PC-9 (cell line): ENCODE data around the gene TREX2. TPM values are rescaled to one million over a fixed set of nuclear protein-coding genes. Genes with fewer than 3 reads are reported as not detected.

Experiments used
- BruUV-seq: library from RNA; stranded (reverse); fragments of 400-500 nt; replicated peaks from 2 replicates; lab custom pipeline; 2021; lab: Mats Ljungman, UMichigan
- CTCF ChIA-PET: fragments of 300-600 bp; sonication (Branson Sonifier 250); formaldehyde crosslinking; loops from one replicate; lab custom pipeline; 2022; ENCODE audit warnings: antibody characterized with exemption; lab: Charles Lee
- POLR2A ChIA-PET: fragments of 300-600 bp; sonication (Branson Sonifier 250); formaldehyde crosslinking; loops from one replicate; lab custom pipeline; 2022; ENCODE audit warnings: antibody characterized with exemption; ENCODE audit not compliant: unreplicated experiment; lab: Charles Lee
- DNase-seq, 2 experiments: peaks; one replicate each; pipeline versions ENCODE4 v3.0.0 to v3.0.0-alpha.2; 2015 to 2022; ENCODE audit warnings: mixed read lengths in 1 of 2
- H2AFZ ChIP-seq: fragments of 200-600 bp; sonication (generic); 2 replicates; pipeline ENCODE4 v1.8.1; 2017; ENCODE audit warnings: antibody characterized with exemption
- H3F3A ChIP-seq: fragments of 200-600 bp; sonication (generic); 2 replicates; pipeline ENCODE4 v1.8.1; 2017; ENCODE audit warnings: antibody characterized with exemption, mild to moderate bottlenecking, low read depth; ENCODE audit not compliant: insufficient read depth
- H3K27ac ChIP-seq: fragments of 200-600 bp; sonication (generic); 2 replicates; pipeline ENCODE4 v1.6.1; 2016; ENCODE audit warnings: mixed run types
- H3K27me3 ChIP-seq: fragments of 200-600 bp; sonication (generic); 2 replicates; pipeline ENCODE4 v1.6.1; 2016; ENCODE audit warnings: low read depth, mixed run types; ENCODE audit not compliant: insufficient read depth
- H3K36me3 ChIP-seq: fragments of 200-600 bp; sonication (generic); 2 replicates; pipeline ENCODE4 v1.6.1; 2016; ENCODE audit warnings: low read depth, mixed run types
- H3K4me1 ChIP-seq: fragments of 200-600 bp; sonication (generic); replicated peaks from 2 replicates; pipeline ENCODE4 v1.6.1; 2016; ENCODE audit warnings: mixed run types; ENCODE audit not compliant: insufficient read depth
- H3K4me2 ChIP-seq: fragments of 200-600 bp; sonication (generic); 2 replicates; pipeline ENCODE4 v1.6.1; 2017; ENCODE audit warnings: mixed run types
- H3K4me3 ChIP-seq: fragments of 200-600 bp; sonication (generic); 2 replicates; pipeline ENCODE4 v1.6.1; 2016; ENCODE audit warnings: mixed run types
- H3K79me2 ChIP-seq: fragments of 200-600 bp; sonication (generic); 2 replicates; pipeline ENCODE4 v1.6.1; 2017; ENCODE audit warnings: low read depth, mixed run types
- H3K9me2 ChIP-seq: fragments of 200-600 bp; sonication (generic); 2 replicates; pipeline ENCODE4 v1.8.1; 2017; ENCODE audit warnings: mild to moderate bottlenecking; ENCODE audit not compliant: insufficient read depth
- H3K9me3 ChIP-seq: fragments of 200-600 bp; sonication (generic); 2 replicates; pipeline ENCODE4 v1.8.1; 2016; ENCODE audit warnings: low read depth; ENCODE audit not compliant: insufficient read depth
- H4K20me1 ChIP-seq: fragments of 200-600 bp; sonication (generic); 2 replicates; pipeline ENCODE4 v1.8.1; 2017; ENCODE audit not compliant: insufficient read depth
- EZH2 ChIP-seq: fragments of 200-600 bp; sonication (generic); IDR thresholded peaks from 2 replicates; pipeline ENCODE4 v1.8.0; 2017; ENCODE audit warnings: antibody characterized with exemption, low read depth
- intact Hi-C: fragments of 100-400 bp; cut with micrococcal nuclease; formaldehyde crosslinking; loops from one replicate; pipeline ENCODE4 v1.10.0; 2022; ENCODE audit not compliant: unreplicated experiment
- total RNA-seq: library from RNA; stranded (reverse); gene quantifications from 2 replicates; pipeline ENCODE4 v1.2.3, GENCODE V29; 2021
- TF ChIP-seq, protein P1 (sequence below): fragments of 200-600 bp; sonication (generic); conservative IDR thresholded peaks from 2 replicates; pipeline ENCODE4 v1.6.1; 2017; ENCODE audit warnings: mixed run types, antibody characterized with exemption, mild to moderate bottlenecking, moderate library complexity

Gene TREX2
- total RNA-seq, 1 experiment from 2014 or later = 2.3 TPM

DNA sequence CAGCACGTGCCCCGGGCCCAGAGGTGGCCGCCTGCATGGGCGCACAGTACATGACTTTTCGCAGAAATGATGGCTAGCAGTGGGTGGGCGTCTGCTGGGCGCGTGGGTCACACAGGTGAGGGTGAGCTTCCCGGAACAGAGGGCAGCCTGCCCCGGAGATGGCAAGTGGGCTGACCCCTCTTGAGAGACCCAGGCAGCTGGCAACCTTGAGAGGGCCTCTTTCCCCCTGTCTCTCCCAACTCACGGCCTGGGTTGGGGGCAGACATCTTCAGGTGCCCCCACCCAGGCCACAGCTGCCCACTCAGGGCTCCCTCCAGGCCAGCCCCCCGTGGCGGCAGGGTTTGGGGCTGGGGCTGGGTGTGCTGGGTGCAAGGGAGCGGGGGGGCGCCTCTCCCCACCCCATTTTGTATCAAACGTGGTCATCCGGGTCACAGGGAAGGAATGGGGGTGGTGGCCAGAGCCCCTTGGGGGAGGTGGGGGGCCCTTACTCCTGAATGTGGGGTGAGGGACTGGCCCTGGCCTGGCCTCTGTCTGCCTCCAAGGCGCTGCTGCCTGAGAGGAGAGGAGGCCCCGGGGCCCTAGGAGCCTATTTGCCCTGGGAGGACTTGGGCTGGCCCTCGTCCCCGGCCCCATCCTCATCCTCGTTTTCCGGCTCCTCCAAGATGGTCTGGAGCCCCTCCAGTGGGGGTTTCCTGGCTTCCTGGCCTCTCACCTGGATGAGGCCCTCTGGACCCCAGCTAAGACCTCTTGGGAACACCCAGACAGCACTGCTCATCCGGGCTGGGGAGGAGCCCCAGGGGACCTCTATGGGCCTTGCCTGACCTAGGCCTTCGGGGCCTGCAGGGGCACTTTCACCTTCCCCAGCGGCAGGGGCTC is 49.3 kb downstream of the TREX2 start:
- DNase-seq = no peak
- Histone ChIP-seq H3K4me2 (no peak overlapping the region), H3F3A (no peaks in the 10 kb centered on the region), H3K4me1 (no peaks in the 10 kb centered on the region), H2AFZ (no peak overlapping the region), H3K9me3 (no peaks in the 10 kb centered on the region), H3K36me3 (no peaks in the 10 kb centered on the region), H3K27me3 (peaks cover 50% of the 10 kb centered on the region), H3K79me2 (no peaks in the 10 kb centered on the region), H3K9me2 (no peaks in the 10 kb centered on the region), H4K20me1 (no peaks in the 10 kb centered on the region), H3K27ac (no peak overlapping the region), H3K4me3 (no peak overlapping the region)
- POLR2A ChIA-PET = no interaction called here
- TF ChIP-seq, protein P1, sequence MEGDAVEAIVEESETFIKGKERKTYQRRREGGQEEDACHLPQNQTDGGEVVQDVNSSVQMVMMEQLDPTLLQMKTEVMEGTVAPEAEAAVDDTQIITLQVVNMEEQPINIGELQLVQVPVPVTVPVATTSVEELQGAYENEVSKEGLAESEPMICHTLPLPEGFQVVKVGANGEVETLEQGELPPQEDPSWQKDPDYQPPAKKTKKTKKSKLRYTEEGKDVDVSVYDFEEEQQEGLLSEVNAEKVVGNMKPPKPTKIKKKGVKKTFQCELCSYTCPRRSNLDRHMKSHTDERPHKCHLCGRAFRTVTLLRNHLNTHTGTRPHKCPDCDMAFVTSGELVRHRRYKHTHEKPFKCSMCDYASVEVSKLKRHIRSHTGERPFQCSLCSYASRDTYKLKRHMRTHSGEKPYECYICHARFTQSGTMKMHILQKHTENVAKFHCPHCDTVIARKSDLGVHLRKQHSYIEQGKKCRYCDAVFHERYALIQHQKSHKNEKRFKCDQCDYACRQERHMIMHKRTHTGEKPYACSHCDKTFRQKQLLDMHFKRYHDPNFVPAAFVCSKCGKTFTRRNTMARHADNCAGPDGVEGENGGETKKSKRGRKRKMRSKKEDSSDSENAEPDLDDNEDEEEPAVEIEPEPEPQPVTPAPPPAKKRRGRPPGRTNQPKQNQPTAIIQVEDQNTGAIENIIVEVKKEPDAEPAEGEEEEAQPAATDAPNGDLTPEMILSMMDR = no peak
- TF ChIP-seq EZH2 = no peak
- BruUV-seq = no TSS peak
- CTCF ChIA-PET = no interaction called here
- intact Hi-C loops = no loop called here

DNA sequence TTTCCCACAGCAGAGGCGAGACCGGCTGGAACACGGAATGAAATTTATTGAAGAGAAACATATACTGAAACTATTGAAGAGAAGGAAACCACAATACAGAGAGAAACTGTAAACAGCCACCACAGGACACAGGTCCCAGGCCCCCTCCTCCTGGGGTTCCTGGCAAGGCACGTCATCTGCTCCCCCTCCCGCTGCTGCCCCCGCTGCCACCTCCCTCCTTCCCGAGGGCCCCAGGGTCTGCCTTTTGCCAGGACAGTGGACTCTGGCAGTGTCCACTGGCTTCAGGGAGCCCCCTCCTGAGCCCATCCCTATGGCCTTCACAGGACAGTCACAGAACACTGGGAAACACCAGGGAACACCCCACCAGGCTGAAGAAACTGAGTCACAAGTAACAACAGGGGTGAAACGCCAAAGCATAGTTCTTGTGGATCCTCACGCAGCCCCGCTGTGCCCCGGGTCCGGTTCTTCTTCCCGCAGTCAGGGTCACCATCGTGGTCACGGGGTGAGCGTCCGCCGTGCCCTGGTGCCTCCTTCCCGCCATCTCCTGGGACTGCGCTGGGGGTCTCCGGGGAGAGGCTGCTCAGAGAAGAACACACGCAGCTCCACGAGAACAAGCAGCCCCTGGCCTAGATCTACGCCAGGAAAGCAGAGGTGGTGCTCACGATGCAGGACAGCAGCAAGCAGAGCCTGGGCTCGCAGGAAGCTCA is 50.1 kb downstream of the TREX2 start:
- intact Hi-C loops = no loop called here
- POLR2A ChIA-PET = no interaction called here
- Histone ChIP-seq H3K4me3 (no peak overlapping the region), H3K79me2 (no peaks in the 10 kb centered on the region), H3K27ac (no peak overlapping the region), H3K36me3 (no peaks in the 10 kb centered on the region), H3K4me1 (no peaks in the 10 kb centered on the region), H3K27me3 (peaks cover 45% of the 10 kb centered on the region), H3F3A (no peaks in the 10 kb centered on the region), H3K9me3 (no peaks in the 10 kb centered on the region), H3K4me2 (no peak overlapping the region), H4K20me1 (no peaks in the 10 kb centered on the region), H2AFZ (no peak overlapping the region), H3K9me2 (no peaks in the 10 kb centered on the region)
- TF ChIP-seq, protein P1 = no peak
- no peak for TF ChIP-seq EZH2
- CTCF ChIA-PET = no interaction called here
- no TSS peak for BruUV-seq
- no peak for DNase-seq

DNA sequence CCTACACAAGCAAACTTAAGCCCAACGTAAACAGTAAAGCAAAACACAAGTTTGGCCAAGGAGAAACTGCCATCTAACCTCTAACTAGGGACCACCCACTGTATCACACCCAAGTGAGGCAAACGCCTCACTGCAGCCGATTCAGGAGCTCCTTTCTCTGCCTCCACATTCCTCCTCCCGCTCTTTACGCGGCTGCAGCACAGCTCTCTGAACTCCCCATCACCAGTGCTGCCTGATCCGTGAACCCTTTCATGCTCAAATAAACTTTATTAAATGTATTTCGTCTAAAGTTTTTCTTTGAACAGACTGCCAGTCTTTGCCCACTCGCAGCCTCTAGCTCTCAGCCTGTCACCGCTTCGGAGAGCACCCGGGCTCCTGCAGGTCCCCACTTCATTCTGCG is 51.2 kb downstream of the TREX2 start:
- BruUV-seq = no TSS peak
- H3K9me2 ChIP-seq = no peaks in the 10 kb centered on the region
- no peaks in the 10 kb centered on the region for H3F3A ChIP-seq
- H3K36me3 ChIP-seq = no peaks in the 10 kb centered on the region
- H2AFZ ChIP-seq = no peak overlapping the region
- ChIA-PET CTCF (no interaction called here), POLR2A (no interaction called here)
- no peaks in the 10 kb centered on the region for H3K79me2 ChIP-seq
- no peaks in the 10 kb centered on the region for H3K4me1 ChIP-seq
- H3K27me3 ChIP-seq = peaks cover 42% of the 10 kb centered on the region
- no peaks in the 10 kb centered on the region for H4K20me1 ChIP-seq
- intact Hi-C loops = no loop called here
- no peak for DNase-seq
- no peak overlapping the region for H3K4me2 ChIP-seq
- no peak overlapping the region for H3K4me3 ChIP-seq
- TF ChIP-seq, protein P1 = no peak
- TF ChIP-seq EZH2 = no peak
- no peak overlapping the region for H3K27ac ChIP-seq
- H3K9me3 ChIP-seq = no peaks in the 10 kb centered on the region

Other genes starting within 250 kb of the TREX2 start
- gene PNMA6F, start 124.3 kb downstream of the TREX2 start, total RNA-seq = not detected in 2 replicates
- 6.5 and 7.1 TPM in 2 replicates for gene ZNF275, start 111.9 kb downstream of the TREX2 start, total RNA-seq
- not detected in 2 replicates for gene PNMA6E, start 44.7 kb downstream of the TREX2 start, total RNA-seq
- not detected in 2 replicates for gene ZFP92, start 34.6 kb downstream of the TREX2 start, total RNA-seq
- 29.3 and 33.4 TPM in 2 replicates for gene HAUS7, start 24.5 kb upstream of the TREX2 start, total RNA-seq
- gene BGN, start 48.9 kb upstream of the TREX2 start, total RNA-seq = 0.33 and 0.70 TPM in 2 replicates
- gene ATP2B3, start 71.6 kb upstream of the TREX2 start, total RNA-seq = not detected in 2 replicates
- gene CCNQ, start 153.1 kb upstream of the TREX2 start, total RNA-seq = 33.9 and 35.9 TPM in 2 replicates
- gene DUSP9, start 201.1 kb upstream of the TREX2 start, total RNA-seq = 1.3 and 1.8 TPM in 2 replicates
- gene PNCK, start 227.8 kb upstream of the TREX2 start, total RNA-seq = 1.0 and 4.4 TPM in 2 replicates
- gene SLC6A8, start 241.9 kb upstream of the TREX2 start, total RNA-seq = 37.6 and 40.5 TPM in 2 replicates